Loucy (cell line): ENCODE data around the gene ZNF620.

Source experiments
- H2AFZ ChIP-seq: fragments of 200-600 bp; sonication (generic); 2 replicates; pipeline ENCODE4 v1.6.0; 2016; ENCODE audit warnings: antibody characterized with exemption, mild to moderate bottlenecking, low read length, moderate library complexity
- H3F3A ChIP-seq: fragments of 200-600 bp; 2 replicates; pipeline ENCODE4 v1.6.0; 2016; ENCODE audit warnings: antibody characterized with exemption, low read depth, mild to moderate bottlenecking
- H3K27me3 ChIP-seq: fragments of 200-600 bp; sonication (generic); 2 replicates; pipeline ENCODE4 v1.6.1; 2014; ENCODE audit warnings: low read length, mild to moderate bottlenecking; ENCODE audit not compliant: insufficient read depth, poor library complexity, severe bottlenecking
- H3K36me3 ChIP-seq: fragments of 200-600 bp; sonication (generic); 2 replicates; pipeline ENCODE4 v1.6.1; 2016; ENCODE audit warnings: low read length; ENCODE audit not compliant: insufficient read depth
- H3K4me1 ChIP-seq: fragments of 200-600 bp; sonication (generic); 2 replicates; pipeline ENCODE4 v1.5.1; 2014; ENCODE audit warnings: low read length, mild to moderate bottlenecking; ENCODE audit not compliant: insufficient read depth, poor library complexity, severe bottlenecking
- H3K4me2 ChIP-seq: fragments of 200-600 bp; sonication (generic); 2 replicates; pipeline ENCODE4 v1.6.0; 2014; ENCODE audit warnings: antibody characterized with exemption, low read length, low read depth, mild to moderate bottlenecking; ENCODE audit not compliant: poor library complexity, severe bottlenecking
- H3K4me3 ChIP-seq: fragments of 200-600 bp; sonication (generic); 2 replicates; pipeline ENCODE4 v1.5.1; 2014; ENCODE audit warnings: low read length, mild to moderate bottlenecking, mixed read lengths; ENCODE audit not compliant: poor library complexity, severe bottlenecking
- H3K79me2 ChIP-seq: fragments of 200-600 bp; sonication (generic); 2 replicates; pipeline ENCODE4 v1.6.1; 2014; ENCODE audit warnings: low read length; ENCODE audit not compliant: insufficient read depth
- H3K9ac ChIP-seq: fragments of 200-600 bp; sonication (generic); 2 replicates; pipeline ENCODE4 v1.6.0; 2014; ENCODE audit warnings: mild to moderate bottlenecking, low read depth, low read length, moderate library complexity; ENCODE audit not compliant: poor library complexity, severe bottlenecking
- H3K9me2 ChIP-seq: fragments of 200-600 bp; sonication (generic); replicated peaks from 2 replicates; pipeline ENCODE4 v1.6.1; 2016; ENCODE audit warnings: low read depth, low read length, mixed read lengths
- H3K9me3 ChIP-seq: fragments of 200-600 bp; sonication (generic); 2 replicates; pipeline ENCODE4 v1.6.1; 2014; ENCODE audit warnings: mild to moderate bottlenecking, antibody characterized with exemption, low read length, low read depth; ENCODE audit not compliant: insufficient read depth
- H4K20me1 ChIP-seq: fragments of 200-600 bp; sonication (generic); 2 replicates; pipeline ENCODE4 v1.6.0; 2014; ENCODE audit warnings: antibody characterized with exemption, low read length, mild to moderate bottlenecking; ENCODE audit not compliant: insufficient read depth, poor library complexity, severe bottlenecking
- EZH2phosphoT487 ChIP-seq: fragments of 200-600 bp; IDR thresholded peaks from 2 replicates; pipeline ENCODE4 v1.6.1; 2018; ENCODE audit warnings: antibody characterized with exemption, mild to moderate bottlenecking, moderate library complexity, borderline replicate concordance
- TF ChIP-seq, protein P1 (sequence below): fragments of 200-600 bp; sonication (generic); conservative IDR thresholded peaks from 2 replicates; pipeline ENCODE4 v1.5.1; 2014; ENCODE audit warnings: mild to moderate bottlenecking, antibody characterized with exemption, low read length

The ZNF620 gene

GRCh38 chr3:40524222-40524567 lies 18.4 kb downstream of the ZNF620 start:
- Histone ChIP-seq H3K4me3 (peak overlapping the region; percentile 87), H3K9ac (peak overlapping the region; percentile 90), H3F3A (no peaks in the 10 kb centered on the region), H3K36me3 (peaks cover 5% of the 10 kb centered on the region; the same call in 1 of the 2 replicates), H3K9me3 (no peaks in the 10 kb centered on the region), H2AFZ (peak overlapping the region; percentile 86), H3K4me2 (peak overlapping the region; percentile 86), H3K4me1 (peaks cover 34% of the 10 kb centered on the region), H3K27me3 (no peaks in the 10 kb centered on the region), H4K20me1 (peaks cover 2% of the 10 kb centered on the region), H3K79me2 (peaks cover 38% of the 10 kb centered on the region), H3K9me2 (no peaks in the 10 kb centered on the region)
- no peak for TF ChIP-seq EZH2phosphoT487
- TF ChIP-seq, protein P1, sequence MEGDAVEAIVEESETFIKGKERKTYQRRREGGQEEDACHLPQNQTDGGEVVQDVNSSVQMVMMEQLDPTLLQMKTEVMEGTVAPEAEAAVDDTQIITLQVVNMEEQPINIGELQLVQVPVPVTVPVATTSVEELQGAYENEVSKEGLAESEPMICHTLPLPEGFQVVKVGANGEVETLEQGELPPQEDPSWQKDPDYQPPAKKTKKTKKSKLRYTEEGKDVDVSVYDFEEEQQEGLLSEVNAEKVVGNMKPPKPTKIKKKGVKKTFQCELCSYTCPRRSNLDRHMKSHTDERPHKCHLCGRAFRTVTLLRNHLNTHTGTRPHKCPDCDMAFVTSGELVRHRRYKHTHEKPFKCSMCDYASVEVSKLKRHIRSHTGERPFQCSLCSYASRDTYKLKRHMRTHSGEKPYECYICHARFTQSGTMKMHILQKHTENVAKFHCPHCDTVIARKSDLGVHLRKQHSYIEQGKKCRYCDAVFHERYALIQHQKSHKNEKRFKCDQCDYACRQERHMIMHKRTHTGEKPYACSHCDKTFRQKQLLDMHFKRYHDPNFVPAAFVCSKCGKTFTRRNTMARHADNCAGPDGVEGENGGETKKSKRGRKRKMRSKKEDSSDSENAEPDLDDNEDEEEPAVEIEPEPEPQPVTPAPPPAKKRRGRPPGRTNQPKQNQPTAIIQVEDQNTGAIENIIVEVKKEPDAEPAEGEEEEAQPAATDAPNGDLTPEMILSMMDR: no peak

- no peaks in the 10 kb centered on the region for H3F3A ChIP-seq
- peaks cover 7% of the 10 kb centered on the region; the same call in 1 of the 2 replicates for H3K36me3 ChIP-seq
- H3K27me3 ChIP-seq: no peaks in the 10 kb centered on the region
- peaks cover 41% of the 10 kb centered on the region for H3K79me2 ChIP-seq
- H3K9me3 ChIP-seq: no peaks in the 10 kb centered on the region
- TF ChIP-seq, protein P1: no peak
- TF ChIP-seq EZH2phosphoT487: no peak
- peak within 1 kb of the TSS; percentile 90 for H3K9ac ChIP-seq
- H4K20me1 ChIP-seq: peaks cover 2% of the 10 kb centered on the region
- H3K9me2 ChIP-seq: no peaks in the 10 kb centered on the region
- H3K4me1 ChIP-seq: peaks cover 34% of the 10 kb centered on the region
- peak within 1 kb of the TSS; percentile 89 for H3K4me2 ChIP-seq
- peak within 1 kb of the TSS; percentile 86 for H2AFZ ChIP-seq
- H3K4me3 ChIP-seq: peak within 1 kb of the TSS; percentile 87
These were observed 18.9 kb downstream of the ZNF620 start, which contains the start of gene ZNF621 for GRCh38 chr3:40524568-40525285. Gene ZNF621, plus strand, starts transcription at chr3:40524960. Its CDS starts 881 bp downstream, at chr3:40525841.

- no peaks in the 10 kb centered on the region for H3F3A ChIP-seq
- H3K27me3 ChIP-seq: no peaks in the 10 kb centered on the region
- peaks cover 7% of the 10 kb centered on the region for H3K9me3 ChIP-seq
- TF ChIP-seq, protein P1: no peak
- TF ChIP-seq EZH2phosphoT487: no peak
- H3K79me2 ChIP-seq: peaks cover 41% of the 10 kb centered on the region
- peak overlapping the region; percentile 20 for H3K4me3 ChIP-seq
- H2AFZ ChIP-seq: no peak overlapping the region
- H3K4me2 ChIP-seq: peak overlapping the region; percentile 59
- H3K9me2 ChIP-seq: no peaks in the 10 kb centered on the region
- peaks cover 2% of the 10 kb centered on the region for H4K20me1 ChIP-seq
- peaks cover 44% of the 10 kb centered on the region for H3K36me3 ChIP-seq
- peak overlapping the region; percentile 45 for H3K9ac ChIP-seq
- peaks cover 34% of the 10 kb centered on the region for H3K4me1 ChIP-seq
These were observed 22.6 kb downstream of the ZNF620 start for GRCh38 chr3:40528426-40528825.
